Lower lobe of right lung (tissue), 2 donors: ENCODE data around the gene TRPV2. TPM values are rescaled to one million over a fixed set of nuclear protein-coding genes. Genes with fewer than 3 reads are reported as not detected.
A peak's percentile ranks its signal among the peaks of the same experiment; 100 is the strongest.

Experiments
- ATAC-seq, 2 donors: fragments of 200-7000 bp; cut with Tn5 transposase; one replicate each; pipeline ENCODE4 v1.9.1; 2020 to 2022; ENCODE audit warnings: mild to moderate bottlenecking in 2 of 2, moderate library complexity in 2 of 2
- DNase-seq: peaks from one replicate; pipeline ENCODE4 v3.0.0-alpha.2; 2020
- H3K27ac ChIP-seq: fragments of 200-600 bp; one replicate; pipeline ENCODE4 v1.8.0; 2022
- H3K27me3 ChIP-seq: fragments of 200-600 bp; one replicate; pipeline ENCODE4 v1.8.0; 2022; ENCODE audit warnings: low read depth
- H3K36me3 ChIP-seq: fragments of 200-600 bp; one replicate; pipeline ENCODE4 v1.8.0; 2022; ENCODE audit warnings: mild to moderate bottlenecking
- H3K4me1 ChIP-seq: fragments of 200-600 bp; one replicate; pipeline ENCODE4 v1.8.0; 2022
- H3K4me3 ChIP-seq: fragments of 200-600 bp; one replicate; pipeline ENCODE4 v1.8.0; 2022; ENCODE audit warnings: mild to moderate bottlenecking
- H3K9me3 ChIP-seq: fragments of 200-600 bp; one replicate; pipeline ENCODE4 v1.8.0; 2022
- intact Hi-C: fragments of 100-400 bp; cut with DNase I; formaldehyde crosslinking; loops from one replicate; pipeline ENCODE4 v1.11.0; 2022
- total RNA-seq: library from RNA; stranded (reverse); fragmentation: NEBNext Ultra II Directional; extraction: Animal tissue kit (Norgen Biotek cat#: 25700); gene quantifications from one replicate; pipeline ENCODE4 v1.2.1, GENCODE V29; 2021
- TF ChIP-seq, protein P1 (sequence below): fragments of 200-600 bp; IDR thresholded peaks from one replicate; pipeline ENCODE4 v1.8.0; 2022; ENCODE audit warnings: antibody characterized with exemption, mild to moderate bottlenecking
- donor health status: DM: no; HTN: yes; CAD: no; lungs with severe emphysema.

Gene TRPV2
- total RNA-seq, 1 donor from 2014 or later = 120 TPM

DNA sequence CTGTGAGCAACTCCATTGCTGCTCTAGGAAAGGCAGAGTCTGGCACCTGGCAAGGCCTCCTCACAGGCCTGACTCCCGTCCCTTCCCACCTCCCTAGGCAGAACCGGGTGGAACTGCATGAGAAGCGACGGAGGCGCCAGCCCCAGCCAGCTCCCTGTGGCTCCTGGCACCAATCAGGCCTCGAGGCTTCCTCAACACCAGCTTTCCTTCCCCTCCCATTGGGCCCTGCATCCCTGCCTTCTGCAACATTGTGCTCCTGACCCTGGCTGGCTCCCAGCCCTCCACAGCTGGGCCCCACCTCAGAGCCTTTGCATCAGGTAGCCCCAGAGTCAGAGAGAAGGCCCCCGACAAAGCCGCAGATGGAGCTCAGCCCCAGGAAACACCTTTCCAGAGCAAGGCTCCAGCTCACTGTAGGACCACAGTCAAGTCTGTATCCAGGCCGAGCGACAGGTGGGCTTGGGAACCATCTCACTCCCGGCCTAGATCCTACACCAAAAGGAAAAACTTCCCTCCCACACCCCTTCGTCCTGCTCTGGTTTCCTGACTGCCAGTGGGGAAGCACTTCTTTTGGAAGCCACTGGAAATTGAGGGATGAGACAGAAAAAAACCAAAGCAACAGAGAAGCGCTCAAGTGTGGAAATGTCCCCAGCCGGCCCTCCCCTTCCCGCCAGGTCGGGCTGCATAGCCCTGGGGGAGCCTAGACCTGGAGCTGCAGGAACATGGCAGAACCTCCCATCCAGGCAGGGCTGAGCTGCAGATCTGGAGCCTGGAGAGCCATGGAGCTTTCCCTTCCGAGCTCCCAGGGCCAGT is 45.6 kb downstream of the TRPV2 start:
- TF ChIP-seq, protein P1, sequence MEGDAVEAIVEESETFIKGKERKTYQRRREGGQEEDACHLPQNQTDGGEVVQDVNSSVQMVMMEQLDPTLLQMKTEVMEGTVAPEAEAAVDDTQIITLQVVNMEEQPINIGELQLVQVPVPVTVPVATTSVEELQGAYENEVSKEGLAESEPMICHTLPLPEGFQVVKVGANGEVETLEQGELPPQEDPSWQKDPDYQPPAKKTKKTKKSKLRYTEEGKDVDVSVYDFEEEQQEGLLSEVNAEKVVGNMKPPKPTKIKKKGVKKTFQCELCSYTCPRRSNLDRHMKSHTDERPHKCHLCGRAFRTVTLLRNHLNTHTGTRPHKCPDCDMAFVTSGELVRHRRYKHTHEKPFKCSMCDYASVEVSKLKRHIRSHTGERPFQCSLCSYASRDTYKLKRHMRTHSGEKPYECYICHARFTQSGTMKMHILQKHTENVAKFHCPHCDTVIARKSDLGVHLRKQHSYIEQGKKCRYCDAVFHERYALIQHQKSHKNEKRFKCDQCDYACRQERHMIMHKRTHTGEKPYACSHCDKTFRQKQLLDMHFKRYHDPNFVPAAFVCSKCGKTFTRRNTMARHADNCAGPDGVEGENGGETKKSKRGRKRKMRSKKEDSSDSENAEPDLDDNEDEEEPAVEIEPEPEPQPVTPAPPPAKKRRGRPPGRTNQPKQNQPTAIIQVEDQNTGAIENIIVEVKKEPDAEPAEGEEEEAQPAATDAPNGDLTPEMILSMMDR = no peak
- no peaks in the 10 kb centered on the region for H3K27me3 ChIP-seq
- no peaks in the 10 kb centered on the region for H3K9me3 ChIP-seq
- H3K4me1 ChIP-seq = peaks cover 4% of the 10 kb centered on the region
- peaks cover 9% of the 10 kb centered on the region for H3K36me3 ChIP-seq
- DNase-seq = no peak
- H3K27ac ChIP-seq = no peak overlapping the region
- ATAC-seq = no peak
- intact Hi-C loops = no loop called here
- no peak overlapping the region for H3K4me3 ChIP-seq

DNA sequence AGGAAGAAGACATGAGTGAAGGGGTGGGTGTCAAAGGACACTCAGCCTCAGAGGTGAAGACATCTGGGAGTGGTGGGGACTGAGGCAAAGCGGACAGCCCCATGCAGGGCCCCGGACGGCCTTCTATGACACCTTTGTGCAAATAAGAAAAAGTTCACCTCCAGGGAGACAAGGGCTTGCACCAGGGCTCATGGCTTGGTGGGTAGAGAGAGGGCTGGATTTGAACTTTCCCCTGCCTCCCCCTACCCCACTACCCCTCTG is 46.2 kb downstream of the TRPV2 start:
- ATAC-seq (no peak), DNase-seq (no peak)
- Histone ChIP-seq H3K4me3 (no peak overlapping the region), H3K27ac (no peak overlapping the region), H3K9me3 (no peaks in the 10 kb centered on the region), H3K4me1 (peaks cover 4% of the 10 kb centered on the region), H3K27me3 (no peaks in the 10 kb centered on the region), H3K36me3 (peaks cover 9% of the 10 kb centered on the region)
- TF ChIP-seq, protein P1 = no peak
- intact Hi-C loops = no loop called here

DNA sequence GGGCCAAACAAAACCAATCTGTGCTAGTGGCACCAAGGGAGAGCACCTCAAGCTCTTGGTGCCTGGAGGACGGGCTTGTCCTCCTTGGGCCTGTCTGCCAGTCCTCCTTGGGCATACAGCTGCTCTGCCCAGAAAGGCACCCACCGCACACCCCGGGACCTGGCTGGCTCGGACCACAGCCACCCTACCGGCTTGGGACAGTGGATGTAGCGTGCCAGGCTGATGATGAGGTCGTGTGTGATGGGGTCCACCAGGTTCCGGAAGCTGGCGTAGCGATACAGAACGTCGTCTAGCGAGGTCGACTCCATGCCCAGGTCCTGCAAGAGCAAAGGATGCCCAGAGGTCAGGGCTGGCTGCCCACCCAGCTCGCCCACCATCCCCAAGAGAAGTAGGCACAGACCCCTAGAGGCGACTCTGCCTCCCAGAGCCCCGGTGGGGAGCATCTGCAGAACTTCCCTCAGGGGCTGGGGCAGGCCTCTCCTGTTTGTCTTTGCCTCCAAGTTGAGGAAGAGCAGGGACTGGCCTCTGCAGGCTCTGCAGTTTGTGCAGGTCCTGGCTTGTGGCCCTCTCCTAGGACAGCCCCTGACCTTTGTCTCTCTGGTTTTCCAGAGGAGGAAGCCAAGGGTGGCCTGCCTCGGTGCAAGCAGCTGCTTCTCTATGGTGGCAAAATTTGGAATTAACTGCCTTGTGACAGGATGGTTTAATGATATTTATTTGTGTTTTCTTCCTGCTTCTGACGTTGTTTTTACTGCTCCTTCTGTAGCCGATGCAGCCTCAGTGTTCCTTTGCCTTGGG is 46.9 kb downstream of the TRPV2 start:
- intact Hi-C loops = no loop called here
- TF ChIP-seq, protein P1 = no peak
- no peak for ATAC-seq

DNA sequence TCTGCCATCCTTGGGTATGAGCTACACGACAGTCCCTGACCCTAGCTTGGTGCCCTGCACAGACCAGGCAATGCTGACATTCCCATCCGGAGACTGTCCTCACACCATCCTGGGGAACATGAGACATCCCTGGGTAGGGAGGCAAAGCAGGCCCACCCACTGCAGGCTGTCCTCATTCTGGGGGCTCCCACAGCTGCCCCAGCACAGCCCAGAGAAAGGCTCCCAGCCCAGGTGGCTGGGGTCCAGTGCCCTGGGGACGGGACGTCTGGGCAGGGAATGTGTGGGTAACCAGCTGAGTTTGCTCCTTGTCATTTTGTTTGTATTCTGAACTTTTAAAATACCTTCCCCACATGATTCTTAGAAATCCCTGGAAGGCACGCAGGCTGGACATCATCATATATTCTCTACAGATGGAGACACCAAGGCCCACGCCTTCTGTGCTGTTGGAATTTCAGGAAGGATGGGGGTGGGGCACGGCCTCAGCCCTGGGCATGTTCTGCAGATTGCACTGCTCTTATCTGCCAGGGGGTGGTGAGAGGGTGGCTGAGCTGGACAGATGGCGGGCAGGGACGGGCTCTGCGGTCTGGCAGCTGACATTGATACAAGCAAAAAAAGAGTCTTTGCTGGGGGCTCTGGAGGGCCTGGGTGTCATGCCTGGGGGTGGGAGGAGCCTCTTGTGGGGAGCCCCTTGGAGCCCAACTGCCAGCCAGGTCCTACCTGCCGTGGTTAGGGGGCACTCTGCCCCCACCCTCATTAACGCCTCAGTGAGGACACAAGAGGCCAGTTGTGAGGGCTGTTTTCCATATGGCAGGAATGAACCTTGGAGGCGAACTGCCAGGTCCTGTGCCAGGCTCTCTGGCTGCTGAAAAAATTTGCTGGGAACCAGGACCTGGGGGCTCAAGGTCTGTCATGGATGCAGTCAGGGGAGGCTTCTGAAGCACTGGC is 48.3 kb downstream of the TRPV2 start:
- Histone ChIP-seq H3K4me1 (peaks cover 4% of the 10 kb centered on the region), H3K9me3 (no peaks in the 10 kb centered on the region), H3K27me3 (no peaks in the 10 kb centered on the region), H3K4me3 (no peak overlapping the region), H3K36me3 (no peaks in the 10 kb centered on the region), H3K27ac (no peak overlapping the region)
- DNase-seq (no peak), ATAC-seq (peak in 1 of 2 donors; percentile 38)
- TF ChIP-seq, protein P1 = no peak
- intact Hi-C loops = no loop called here

More for the DNA sequence above, 46.9 kb downstream of the TRPV2 start:
- DNase-seq = no peak
- Histone ChIP-seq H3K36me3 (peaks cover 8% of the 10 kb centered on the region), H3K4me1 (peaks cover 4% of the 10 kb centered on the region), H3K27ac (no peak overlapping the region), H3K4me3 (no peak overlapping the region), H3K9me3 (no peaks in the 10 kb centered on the region), H3K27me3 (no peaks in the 10 kb centered on the region)
